Lung microvascular endothelial cell (primary cell): Measurements from ENCODE around the gene MRPL34. TPM values are rescaled to one million over a fixed set of nuclear protein-coding genes. Genes with fewer than 3 reads are reported as not detected.

Source experiments
- DNase-seq, 2 donors: peaks; one replicate each; pipeline versions ENCODE4 v3.0.0 to v3.0.0-alpha.2; 2010; ENCODE audit warnings: low read depth in 2 of 2
- total RNA-seq: library from RNA; depleted of rRNA; stranded (reverse); fragments of >200 nt; gene quantifications from 2 replicates; pipeline ENCODE4 v1.2.1, GENCODE V29; 2014

The MRPL34 gene
- total RNA-seq, 1 donor from 2014 or later = 56.9 TPM

DNA sequence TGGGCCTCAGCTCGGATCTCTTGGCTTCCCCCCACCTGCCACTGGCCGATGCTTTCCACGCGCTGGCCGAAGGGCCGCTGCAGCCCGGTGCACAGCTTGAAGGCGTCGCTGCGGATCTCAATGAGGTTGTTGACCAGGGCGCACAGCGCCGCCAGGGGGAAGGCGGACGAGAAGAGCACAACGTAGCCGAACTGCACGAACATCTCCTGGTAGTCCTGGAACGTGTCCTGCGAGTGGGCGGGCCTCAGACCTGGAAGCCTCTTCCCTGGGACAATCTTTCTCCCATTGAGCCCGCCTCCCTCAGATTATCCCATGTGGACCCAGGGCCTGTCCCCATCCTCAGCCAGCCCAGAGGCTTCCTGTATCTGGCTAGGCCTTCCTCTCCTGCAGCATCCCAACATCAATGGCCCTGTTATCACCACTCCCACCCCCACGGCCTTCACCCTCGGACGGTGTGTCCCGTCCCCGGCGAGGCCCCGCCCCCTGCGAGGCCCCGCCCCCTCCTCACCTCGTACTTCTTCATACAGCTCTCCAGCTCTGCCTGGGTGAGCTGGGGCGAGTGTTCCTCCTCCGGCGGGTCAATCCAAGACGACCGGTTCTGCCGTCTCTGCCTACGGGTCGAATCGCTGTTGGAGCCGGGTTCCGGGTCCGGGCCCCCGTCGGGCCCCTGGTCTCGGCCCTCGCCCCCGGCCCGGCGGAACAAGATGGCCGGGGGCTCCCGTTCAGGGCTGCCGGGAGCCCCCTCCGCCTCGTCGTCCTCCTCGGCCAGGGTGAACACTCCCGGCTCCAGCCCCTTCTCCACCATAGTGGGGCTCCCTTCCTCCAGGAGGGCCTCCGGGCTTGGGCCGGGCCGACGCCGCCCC, 22.2 kb downstream of the MRPL34 start:
- DNase-seq = no peak

DNA sequence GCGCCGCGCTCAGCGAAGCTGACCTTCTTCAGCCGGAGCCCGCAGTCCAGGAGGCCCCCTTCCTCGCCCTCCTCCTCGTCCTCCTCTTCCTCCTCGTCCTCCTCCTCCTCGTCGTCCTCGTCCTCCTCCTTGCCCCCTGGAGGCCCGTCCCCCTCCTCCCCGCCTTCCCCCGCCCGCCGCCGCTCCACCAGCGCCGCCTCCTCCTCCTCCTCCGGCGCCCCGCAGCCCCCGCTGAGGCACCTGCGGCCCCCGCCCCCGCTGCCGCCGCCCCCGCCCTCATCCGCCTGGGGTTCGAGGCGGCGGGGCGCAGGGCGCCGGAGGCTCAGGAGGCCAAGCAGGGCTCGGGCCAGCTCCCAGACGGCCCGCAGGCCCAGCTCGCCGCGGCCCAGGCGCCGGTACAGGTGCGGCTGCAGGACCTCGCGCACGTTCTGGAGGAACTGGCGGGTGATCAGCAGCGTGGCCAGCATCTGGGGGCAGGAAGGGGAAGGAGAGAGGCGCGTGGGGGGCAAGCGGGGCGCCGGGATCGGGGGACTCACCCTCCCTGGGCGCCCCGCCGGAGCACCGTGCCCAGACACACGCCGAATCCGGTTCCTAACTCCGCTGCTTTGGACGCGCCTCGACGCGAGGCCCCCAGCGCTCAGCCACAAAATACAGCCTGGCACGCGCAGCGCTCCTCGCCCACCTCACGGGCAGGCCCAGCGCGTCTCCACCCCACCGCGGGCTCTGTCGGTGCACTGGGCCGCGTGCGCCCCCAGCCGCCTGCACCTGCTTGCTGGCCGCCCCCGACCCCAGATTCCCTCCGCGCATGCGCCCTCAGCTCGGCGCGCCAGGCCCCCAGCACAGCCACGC, 23.1 kb downstream of the MRPL34 start:
- no peak for DNase-seq

- DNase-seq = no peak
Measured at GRCh38 chr19:17329366-17330261, 23.9 kb downstream of the MRPL34 start.

DNA sequence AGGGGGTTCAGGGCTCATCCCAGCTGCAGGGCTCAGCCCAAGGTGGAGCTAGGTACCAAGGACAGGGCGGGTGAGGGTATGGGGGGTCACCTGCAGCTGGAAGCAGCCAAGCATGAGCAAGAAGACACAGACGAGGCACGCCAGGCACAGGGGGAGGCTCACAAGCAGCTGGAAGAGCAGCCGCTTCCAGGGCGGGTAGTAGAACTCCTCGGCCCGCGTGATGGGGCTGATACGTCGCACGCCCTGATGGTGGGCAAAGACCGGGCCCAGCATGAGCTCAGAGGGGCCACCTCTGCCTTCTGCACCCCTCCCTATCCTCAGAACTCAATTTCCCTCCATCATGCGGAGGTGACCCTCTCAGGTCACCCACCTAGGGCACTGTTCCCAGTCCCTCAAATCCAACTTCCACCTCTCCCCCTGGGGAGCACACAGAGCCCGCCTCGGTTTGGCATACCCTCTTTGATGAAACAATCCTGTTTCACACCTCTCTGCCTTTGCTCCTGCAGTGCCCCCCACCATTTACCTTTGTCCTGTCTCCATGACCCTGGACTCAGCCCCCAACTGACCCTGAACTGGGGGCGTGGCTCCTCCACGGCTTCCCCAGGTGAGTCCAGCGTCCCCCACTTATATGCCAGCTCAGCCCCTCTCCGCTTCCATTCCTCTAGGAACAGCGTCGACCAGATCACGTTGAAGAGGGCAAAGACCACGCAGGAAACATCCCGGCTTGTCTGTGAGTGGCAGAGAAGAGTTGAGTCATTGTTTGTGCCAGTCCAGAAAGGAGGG, 24.8 kb downstream of the MRPL34 start:
- DNase-seq = no peak

- DNase-seq = no peak
Measured at GRCh38 chr19:17331045-17331558, 25.4 kb downstream of the MRPL34 start.

GRCh38 chr19:17332360-17332676, 26.6 kb downstream of the MRPL34 start:
- DNase-seq = no peak

DNA sequence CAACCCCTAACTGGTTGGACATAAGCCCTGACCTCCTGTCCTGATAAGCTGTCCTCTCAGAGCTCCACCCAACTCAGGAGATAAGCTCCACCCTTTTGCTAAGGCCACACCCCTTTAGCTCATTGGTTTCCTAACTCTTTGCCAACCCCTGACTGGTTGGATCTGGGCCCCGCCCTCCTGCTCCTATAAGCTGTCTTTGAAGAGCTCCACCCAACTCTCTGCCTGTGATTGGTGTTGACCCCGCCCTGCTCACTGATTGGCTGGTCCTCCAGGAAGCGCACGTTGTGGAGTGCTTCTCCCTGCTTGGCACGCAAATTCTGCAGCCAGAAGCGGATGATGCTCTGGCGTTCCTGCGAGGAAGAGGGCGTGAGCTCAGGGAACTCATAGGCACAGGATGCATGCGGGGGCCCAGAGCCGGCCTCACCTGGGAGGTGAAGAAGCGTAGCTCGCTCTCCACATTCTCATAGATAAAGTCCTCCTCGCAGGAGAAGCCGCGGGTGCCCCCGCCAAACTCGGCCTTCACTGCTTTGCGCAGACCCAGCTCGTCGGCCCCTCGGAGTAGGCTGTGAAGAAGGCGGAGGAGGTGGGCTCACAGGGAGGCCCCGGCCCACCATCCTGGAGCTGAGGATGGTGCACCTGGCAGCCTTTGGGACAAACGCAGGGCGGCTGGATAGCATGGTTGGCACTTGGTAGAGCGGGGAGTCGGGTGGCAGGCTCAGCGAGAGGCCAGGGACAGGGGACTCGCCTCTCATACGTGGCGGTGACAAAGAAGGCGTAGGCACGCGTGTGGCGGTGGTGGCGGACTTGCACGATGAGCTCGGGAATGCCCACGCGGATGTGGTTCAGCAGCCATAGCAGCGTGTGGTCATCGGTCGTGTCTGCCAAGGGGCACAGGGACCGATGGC, 27.3 kb downstream of the MRPL34 start:
- peak; percentile 50 to 60 for DNase-seq

DNA sequence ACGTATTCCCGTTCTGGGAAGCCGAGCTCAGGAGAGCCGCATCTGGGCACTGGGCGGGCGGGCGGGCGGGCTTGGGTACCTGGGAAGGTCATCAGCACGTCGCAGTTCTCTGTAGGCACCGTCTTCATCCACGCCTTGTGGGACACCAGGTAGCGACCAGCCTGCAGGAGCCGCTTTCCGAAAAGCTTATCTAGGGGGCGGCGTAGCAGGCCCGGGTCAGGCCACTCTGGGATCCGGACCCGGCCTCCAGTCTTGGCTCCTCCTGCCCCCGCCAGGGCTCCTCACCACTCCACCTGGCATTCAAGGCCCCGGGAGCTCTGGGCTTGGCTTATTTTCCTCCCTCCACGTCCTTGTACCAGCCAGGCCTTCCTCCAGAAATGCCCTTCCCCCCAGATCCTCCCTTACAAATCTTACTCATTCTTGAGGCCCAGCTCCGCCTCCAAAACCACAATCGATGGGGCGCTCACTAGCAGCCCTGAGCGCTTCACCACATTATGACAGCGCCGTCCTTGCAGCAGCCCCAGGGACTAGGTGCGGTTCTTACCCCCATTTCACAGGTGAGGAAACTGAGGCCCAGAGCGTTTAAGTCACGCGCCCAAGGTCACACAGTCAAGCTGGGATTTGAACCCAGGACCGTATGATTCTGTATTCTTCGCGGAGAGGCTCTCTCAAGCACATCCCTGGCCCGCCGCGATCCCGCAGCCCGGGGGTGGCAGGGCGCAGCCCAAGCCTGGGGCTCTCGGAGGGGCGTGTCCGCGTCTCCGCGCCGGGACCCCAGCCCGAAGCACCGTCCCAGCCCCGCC, 28.1 kb downstream of the MRPL34 start:
- DNase-seq = peak in 1 of 2 donors; percentile 44

GRCh38 chr19:17334414-17335409, 29.0 kb downstream of the MRPL34 start, which contains the start of gene ANO8:
Gene ANO8, minus strand, starts transcription at chr19:17334855. Its CDS starts 185 bp downstream, at chr19:17334670.
- peak; percentile 99 for DNase-seq

DNA sequence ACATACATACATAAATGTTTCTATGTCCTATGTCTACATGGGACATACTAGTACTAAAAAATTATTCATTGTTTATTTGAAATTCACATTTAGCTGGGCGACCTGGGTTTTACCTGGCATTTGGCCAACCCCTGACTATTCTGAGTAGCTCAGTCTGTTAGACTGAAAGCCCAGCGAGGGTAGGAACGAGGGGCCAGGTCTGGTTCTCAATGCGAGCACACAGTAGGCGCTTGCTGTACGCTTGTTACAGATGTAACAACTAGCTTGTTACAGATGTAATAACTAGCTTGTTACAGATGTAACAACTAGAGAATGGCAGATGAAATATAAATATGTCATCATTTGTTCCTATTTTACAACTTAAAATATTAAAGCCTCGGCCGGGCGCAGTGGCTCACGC, 29.9 kb downstream of the MRPL34 start:
- DNase-seq = no peak

DNA sequence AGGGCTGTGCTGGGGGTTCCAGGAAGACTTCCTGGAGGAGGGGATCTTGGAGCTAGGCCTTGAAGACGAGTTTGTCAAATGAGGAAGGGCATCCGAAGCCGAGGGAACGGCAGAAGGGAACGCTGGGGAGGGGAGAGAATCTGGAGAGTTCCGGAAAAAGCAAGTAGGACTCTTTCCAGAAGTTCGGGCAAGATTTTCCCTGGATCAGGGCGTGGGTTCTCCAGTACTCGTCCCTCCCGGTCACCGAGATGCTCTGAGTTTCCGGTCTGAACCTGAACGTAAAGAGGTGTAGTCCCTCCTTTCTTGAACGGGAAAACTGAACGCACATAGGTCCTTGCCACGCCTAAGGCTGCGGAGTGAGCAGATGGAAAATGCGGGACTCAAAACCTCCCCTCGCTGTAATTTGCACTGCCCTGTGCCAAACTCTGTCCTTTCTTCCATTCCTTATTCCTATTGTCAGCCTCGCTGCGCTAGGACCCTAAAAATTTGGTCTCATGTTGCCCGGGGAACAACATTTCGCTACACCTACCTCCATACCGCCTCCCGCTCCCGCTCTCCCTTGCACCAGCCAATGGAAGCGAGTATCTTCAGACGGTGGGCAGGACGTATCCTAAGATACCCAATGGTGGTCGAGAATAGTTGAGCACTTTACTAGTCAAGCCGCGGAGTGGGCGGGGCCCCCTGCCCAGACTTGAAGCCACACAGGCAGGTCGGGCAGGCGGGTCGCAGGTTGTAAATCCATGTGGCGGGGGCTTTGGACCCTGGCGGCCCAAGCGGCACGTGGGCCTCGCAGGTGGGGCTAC, 31.4 kb downstream of the MRPL34 start, which contains the start of gene GTPBP3:
Gene GTPBP3 (plus strand): TSS at position 682 of the 803 bp plus-strand sequence. CDS start 59 bp downstream, at position 741.
- DNase-seq = peak; percentile 98 to 99

DNA sequence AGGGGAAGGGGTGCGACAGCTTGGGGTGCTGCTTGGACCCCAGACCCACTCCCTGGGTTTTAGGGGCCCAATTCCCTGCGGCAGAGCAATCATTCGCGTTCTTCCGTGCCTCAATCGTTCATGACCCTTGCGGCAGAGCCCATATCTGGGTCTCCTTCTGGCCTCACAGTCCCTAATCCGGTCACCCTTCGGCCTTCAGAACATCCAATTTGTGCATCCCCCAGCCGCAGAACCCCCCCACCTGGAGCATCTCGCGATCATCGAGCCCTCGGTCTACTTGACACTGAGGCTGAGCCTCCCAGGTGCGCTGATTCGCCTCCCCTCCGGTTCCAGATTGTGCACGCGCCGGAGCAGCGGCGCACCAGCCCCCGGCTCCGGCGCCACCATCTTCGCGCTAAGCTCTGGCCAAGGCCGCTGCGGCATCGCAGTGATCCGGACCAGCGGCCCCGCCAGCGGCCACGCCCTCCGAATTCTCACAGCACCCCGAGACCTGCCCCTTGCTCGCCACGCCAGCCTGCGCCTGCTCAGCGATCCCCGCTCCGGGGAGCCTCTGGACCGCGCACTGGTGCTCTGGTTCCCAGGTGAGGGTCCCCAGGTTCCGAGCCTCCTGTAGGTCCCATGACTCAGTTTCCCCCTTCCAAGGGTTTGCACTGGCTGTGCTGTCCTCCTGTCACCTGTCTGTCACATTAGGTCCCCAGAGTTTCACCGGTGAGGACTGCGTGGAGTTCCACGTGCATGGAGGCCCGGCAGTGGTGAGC, 32.2 kb downstream of the MRPL34 start:
- no peak for DNase-seq

GRCh38 chr19:17338433-17339078, 32.9 kb downstream of the MRPL34 start:
- DNase-seq = no peak

DNA sequence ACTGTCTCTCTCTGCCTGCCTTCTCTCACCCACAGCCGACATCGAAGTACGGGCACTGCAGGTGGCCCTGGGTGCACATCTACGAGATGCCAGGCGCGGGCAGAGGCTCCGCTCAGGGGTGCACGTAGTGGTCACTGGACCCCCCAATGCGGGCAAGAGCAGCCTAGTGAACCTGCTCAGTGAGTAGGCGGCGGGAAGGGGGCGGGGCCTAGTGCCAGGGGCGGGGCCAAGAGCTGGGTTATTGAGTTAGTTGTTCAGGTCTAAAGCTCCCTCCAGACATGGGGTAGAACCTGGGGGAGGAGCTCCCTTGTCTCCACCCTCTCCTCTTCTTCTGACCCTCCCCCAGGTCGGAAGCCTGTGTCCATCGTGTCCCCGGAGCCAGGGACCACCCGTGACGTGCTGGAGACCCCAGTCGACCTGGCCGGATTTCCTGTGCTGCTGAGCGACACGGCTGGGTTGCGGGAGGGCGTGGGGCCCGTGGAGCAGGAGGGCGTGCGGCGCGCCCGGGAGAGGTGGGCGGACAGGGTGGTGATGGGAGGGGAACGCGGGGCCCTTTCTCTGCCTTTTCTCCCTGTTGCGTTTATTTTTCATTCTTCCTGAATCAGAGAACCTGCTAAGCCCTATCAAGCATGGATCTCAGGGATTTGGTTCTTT, 33.5 kb downstream of the MRPL34 start:
- DNase-seq = no peak
